GM20000 (cell line): Measurements from ENCODE around the gene DENND6B.

Experiments
- DNase-seq: peaks from one replicate; pipeline ENCODE4 v3.0.0; 2012; ENCODE audit warnings: low spot score
- TF ChIP-seq, protein P1 (sequence below): IDR thresholded peaks from 2 replicates; pipeline ENCODE4 v1.5.1; 2012; ENCODE audit warnings: mild to moderate bottlenecking, control low read depth; ENCODE audit errors: extremely low read depth, missing control alignments

Gene DENND6B

DNA sequence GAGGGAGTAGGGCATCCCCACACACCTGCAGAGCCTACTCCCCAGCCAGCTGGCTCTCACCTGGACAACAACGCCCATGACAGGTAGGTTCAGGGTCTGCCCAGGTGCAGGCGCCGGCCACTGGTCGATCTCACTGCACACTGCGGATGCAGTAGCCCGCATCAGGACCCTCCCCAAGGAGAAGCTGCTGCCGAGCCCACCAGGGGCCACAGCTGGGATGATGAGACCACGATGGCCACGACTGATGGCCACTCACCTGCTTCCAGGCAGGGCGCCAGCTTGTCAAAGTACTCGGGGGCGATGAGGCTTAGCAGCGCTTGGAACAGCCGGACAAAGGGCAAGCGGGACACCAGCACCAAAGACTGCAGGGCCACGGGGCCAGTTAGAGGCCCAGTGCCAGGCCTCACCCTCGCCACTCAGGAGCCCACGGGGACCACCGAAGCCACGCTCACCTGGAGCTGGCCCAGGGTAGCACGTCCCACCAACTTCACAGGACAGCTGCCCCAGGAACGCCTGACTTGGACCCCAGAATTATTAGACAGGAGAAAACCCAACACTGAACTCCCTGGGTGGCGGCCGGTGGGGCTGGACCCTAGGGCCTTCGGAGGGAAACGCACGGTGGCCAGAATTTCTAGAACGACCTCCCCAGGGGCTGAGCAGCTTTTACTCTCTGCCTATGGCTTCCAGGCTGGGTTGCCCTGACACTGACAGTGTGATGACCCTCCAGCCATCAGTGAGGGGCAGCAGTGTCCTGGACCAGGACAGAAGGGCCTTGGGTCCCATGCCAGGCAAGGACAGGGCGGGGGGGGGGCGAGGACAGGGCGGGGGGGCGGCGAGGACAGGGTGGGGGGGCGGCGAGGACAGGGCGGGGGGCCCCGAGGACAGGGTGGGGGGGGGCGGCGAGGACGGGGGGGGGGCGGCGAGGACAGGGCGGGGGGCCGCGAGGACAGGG lies 10.4 kb downstream of the DENND6B start:
- TF ChIP-seq, protein P1, sequence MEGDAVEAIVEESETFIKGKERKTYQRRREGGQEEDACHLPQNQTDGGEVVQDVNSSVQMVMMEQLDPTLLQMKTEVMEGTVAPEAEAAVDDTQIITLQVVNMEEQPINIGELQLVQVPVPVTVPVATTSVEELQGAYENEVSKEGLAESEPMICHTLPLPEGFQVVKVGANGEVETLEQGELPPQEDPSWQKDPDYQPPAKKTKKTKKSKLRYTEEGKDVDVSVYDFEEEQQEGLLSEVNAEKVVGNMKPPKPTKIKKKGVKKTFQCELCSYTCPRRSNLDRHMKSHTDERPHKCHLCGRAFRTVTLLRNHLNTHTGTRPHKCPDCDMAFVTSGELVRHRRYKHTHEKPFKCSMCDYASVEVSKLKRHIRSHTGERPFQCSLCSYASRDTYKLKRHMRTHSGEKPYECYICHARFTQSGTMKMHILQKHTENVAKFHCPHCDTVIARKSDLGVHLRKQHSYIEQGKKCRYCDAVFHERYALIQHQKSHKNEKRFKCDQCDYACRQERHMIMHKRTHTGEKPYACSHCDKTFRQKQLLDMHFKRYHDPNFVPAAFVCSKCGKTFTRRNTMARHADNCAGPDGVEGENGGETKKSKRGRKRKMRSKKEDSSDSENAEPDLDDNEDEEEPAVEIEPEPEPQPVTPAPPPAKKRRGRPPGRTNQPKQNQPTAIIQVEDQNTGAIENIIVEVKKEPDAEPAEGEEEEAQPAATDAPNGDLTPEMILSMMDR: no peak
- peak; percentile 35 for DNase-seq

DNA sequence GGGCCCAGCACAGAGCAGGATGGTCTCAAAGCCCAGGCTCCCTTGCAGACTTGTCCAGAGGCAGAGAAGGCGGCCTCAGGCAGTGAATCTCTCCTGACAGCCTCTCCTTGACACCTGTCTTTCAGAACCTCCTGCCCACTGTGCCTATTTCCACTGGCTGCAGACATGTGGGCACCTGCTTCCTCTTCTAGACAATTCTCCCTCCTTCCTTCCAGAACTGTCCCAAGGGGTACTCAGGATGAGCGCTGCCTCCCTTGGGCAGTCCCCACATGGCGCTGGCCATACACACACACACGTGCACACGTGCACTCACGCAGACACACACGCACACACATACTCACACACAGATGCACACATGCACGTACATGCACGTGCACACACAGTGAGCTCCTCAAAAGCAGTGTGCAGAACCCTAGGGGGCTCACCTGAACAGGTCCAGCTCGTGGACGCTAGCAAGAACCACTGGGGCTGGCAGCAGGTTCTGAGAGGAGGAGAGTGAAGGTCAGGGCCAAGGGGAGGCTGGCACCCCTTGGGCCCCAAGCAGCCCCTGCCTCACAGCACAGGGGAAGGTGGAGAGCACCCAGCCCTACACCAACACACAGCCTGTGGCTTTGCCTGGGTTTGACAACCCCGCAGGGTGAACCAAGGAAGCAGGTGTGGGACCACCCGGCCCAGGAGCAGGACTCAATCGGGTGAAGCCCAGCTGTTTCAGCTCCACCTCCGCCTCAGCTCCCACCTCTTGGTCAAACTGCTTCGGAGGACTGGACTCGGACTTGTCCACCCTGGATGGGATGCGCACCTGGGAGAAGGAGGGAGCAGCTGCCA lies 11.3 kb downstream of the DENND6B start:
- peak; percentile 38 for DNase-seq

DNA sequence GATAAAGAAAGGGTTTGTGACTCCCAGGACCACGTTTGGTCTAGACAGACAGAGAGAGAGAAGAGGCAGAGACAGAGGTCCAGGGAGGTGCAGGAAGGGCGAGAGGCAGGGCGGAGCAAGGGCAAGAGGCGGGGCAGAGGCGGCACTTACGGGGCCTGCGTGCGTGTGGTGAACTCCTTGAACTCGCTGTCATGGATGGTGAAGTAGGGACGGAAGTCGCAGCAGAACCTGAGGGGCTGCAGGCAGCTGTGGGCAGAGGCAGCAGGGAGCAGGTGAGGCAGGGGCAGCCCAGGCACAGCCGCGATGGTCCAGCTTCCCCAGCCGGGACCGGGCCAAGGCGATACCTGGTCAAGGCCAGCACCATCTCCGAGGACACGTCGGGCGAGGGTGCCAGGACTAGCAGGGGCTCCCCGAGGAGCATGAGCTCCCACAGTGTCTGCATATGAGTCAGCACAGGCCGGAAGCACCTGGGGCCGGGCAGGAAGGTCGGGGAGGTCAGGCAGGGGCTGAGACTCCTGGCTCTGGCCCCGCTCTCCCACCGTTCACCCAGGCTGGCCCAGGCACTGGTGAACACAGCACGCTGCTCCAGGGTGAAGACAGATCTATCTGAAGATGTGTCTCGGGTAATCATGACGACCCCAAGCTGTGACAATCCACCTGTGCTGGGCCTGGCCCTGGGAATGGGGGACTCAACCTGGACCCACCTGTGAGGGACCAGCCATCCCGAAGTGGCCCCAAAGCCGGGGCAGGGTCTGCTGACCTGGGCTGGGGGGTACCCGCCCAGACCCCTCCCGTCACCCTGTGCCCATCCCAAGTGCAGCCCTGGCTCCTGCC lies 12.1 kb downstream of the DENND6B start:
- TF ChIP-seq, protein P1: no peak
- DNase-seq: peak; percentile 92

More for the DNA sequence above, 11.3 kb downstream of the DENND6B start:
- TF ChIP-seq, protein P1: no peak

DNA sequence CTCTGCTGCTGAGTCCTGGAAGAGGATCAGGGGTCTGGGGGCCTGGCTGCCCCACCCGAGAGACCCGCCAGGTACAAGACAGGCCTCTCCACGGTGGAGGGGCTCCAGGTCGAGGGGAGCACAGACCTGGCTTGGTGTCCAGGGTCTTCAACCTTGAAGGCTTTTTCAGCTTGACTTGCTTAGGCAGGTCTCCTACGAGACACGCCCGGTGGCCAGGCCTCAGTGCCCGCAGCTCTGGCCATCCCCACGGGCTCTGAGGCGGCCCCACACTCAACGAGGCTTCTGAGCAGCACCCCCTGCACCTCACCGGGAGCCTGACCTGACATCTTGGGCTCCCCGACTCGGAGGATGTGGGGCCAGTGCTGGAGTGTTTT lies 12.7 kb downstream of the DENND6B start:
- DNase-seq: no peak
- TF ChIP-seq, protein P1: no peak

DNA sequence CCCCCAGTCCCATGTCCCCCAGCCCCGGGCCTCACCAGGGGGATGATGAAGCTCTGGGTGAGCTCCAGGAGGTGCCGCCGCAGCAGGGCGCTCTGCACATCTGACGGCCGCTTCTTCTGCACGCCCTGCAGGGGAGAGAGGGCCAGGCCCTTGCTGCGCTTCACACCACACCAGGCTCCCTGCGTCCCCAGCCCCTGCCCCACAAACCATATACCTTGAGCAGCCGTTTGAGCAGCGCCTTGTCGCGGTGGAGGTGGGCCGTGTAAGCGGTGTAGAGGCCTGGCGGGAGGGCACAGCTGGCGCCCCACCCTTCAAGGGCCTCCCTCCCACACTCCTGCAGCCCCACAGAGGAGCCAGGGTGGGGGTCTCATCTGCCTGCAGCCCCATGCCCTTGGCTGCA lies 13.2 kb downstream of the DENND6B start:
- TF ChIP-seq, protein P1: no peak
- no peak for DNase-seq

DNA sequence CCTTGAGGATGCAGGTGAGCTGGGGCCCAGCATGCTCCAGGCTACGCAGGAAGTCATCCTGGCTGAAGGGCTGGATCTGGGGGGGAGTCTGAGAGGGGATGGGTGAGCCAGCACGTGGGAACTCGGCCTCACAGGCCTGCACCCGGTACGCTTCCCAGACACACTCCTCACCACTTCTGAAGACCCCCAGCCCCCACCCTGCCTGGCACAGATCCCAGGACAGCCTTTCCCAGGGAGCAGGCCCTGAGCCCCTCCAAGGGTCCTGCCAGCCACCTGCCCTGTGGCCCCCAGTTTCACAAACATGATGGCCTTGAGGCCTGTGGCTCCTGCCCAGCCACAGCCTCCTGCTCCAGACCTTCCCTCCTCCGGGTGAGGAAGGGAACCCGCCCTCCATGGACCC lies 13.8 kb downstream of the DENND6B start:
- DNase-seq: no peak

More for the DNA sequence above, 13.8 kb downstream of the DENND6B start:
- TF ChIP-seq, protein P1: no peak
